ENCODE measurements around the gene TYROBP.
"Not testable (repeated sequence)": the region's sequence is repeated elsewhere in the genome, so short reads cannot be mapped to it uniquely, and the experiment has no call there.

The TYROBP gene

GRCh38 chr19:35915443-35915842 lies 7.3 kb upstream of the TYROBP start:
- TF ChIP-seq POLR2A (IDR thresholded peaks at IDR 0.05; ENCODE audit: low read depth, low read length): no peak
- DNase-seq (ENCODE audit: insufficient read length, low spot score): no peak
- FAIRE-seq: no peak

GRCh38 chr19:35913589-35913988 lies 5.5 kb upstream of the TYROBP start:
- DNase-seq (ENCODE audit: insufficient read length, low spot score) (no peak), FAIRE-seq (no peak)
- no peak for TF ChIP-seq POLR2A (IDR thresholded peaks at IDR 0.05; ENCODE audit: low read depth, low read length)

GRCh38 chr19:35911790-35912189 lies 3.7 kb upstream of the TYROBP start:
- no peak for DNase-seq (ENCODE audit: insufficient read length, low spot score)
- no peak for TF ChIP-seq POLR2A (IDR thresholded peaks at IDR 0.05; ENCODE audit: low read depth, low read length)
- no peak for FAIRE-seq

GRCh38 chr19:35911173-35911572 lies 3.1 kb upstream of the TYROBP start:
- FAIRE-seq (no peak), DNase-seq (ENCODE audit: insufficient read length, low spot score) (no peak)
- TF ChIP-seq POLR2A (IDR thresholded peaks at IDR 0.05; ENCODE audit: low read depth, low read length): no peak

- not testable (repeated sequence) for FAIRE-seq
These were observed 2.3 kb upstream of the TYROBP start for GRCh38 chr19:35910355-35910754.

GRCh38 chr19:35909684-35910035 lies 1.6 kb upstream of the TYROBP start:
- no peak for TF ChIP-seq POLR2A (IDR thresholded peaks at IDR 0.05; ENCODE audit: low read depth, low read length)
- no peak for DNase-seq (ENCODE audit: insufficient read length, low spot score)
- FAIRE-seq: no peak

More at GRCh38 chr19:35910355-35910754, 2.3 kb upstream of the TYROBP start:
- DNase-seq (ENCODE audit: insufficient read length, low spot score): not testable (repeated sequence)

GRCh38 chr19:35908973-35909683 lies 1.0 kb upstream of the TYROBP start:
- TF ChIP-seq POLR2A (IDR thresholded peaks at IDR 0.05; ENCODE audit: low read depth, low read length): no peak
- DNase-seq (ENCODE audit: insufficient read length, low spot score): no peak

GRCh38 chr19:35907377-35907745 lies 734 bp downstream of the TYROBP start:
- DNase-seq (ENCODE audit: insufficient read length, low spot score) (no peak), FAIRE-seq (no peak)
- TF ChIP-seq POLR2A (IDR thresholded peaks at IDR 0.05; ENCODE audit: low read depth, low read length): no peak

More at GRCh38 chr19:35908973-35909683, 1.0 kb upstream of the TYROBP start:
- no peak for FAIRE-seq

- FAIRE-seq: no peak
- DNase-seq (ENCODE audit: insufficient read length, low spot score): no peak
- no peak for TF ChIP-seq POLR2A (IDR thresholded peaks at IDR 0.05; ENCODE audit: low read depth, low read length)
These were observed 2.8 kb downstream of the TYROBP start for GRCh38 chr19:35905178-35905727.

GRCh38 chr19:35904311-35905068 lies 3.6 kb downstream of the TYROBP start:
- no peak for DNase-seq (ENCODE audit: insufficient read length, low spot score)
- no peak for FAIRE-seq
- TF ChIP-seq POLR2A (IDR thresholded peaks at IDR 0.05; ENCODE audit: low read depth, low read length): no peak

- peak; percentile 68 for DNase-seq (ENCODE audit: insufficient read length, low spot score)
These were observed 4.4 kb downstream of the TYROBP start for GRCh38 chr19:35903550-35904179.

GRCh38 chr19:35902870-35903475 lies 5.1 kb downstream of the TYROBP start:
- TF ChIP-seq POLR2A (IDR thresholded peaks at IDR 0.05; ENCODE audit: low read depth, low read length): no peak
- FAIRE-seq (no peak), DNase-seq (ENCODE audit: insufficient read length, low spot score) (no peak)

More at GRCh38 chr19:35903550-35904179, 4.4 kb downstream of the TYROBP start:
- FAIRE-seq: no peak
- TF ChIP-seq POLR2A (IDR thresholded peaks at IDR 0.05; ENCODE audit: low read depth, low read length): peak; percentile 47

GRCh38 chr19:35901854-35902661 lies 6.0 kb downstream of the TYROBP start, which contains the start of gene HCST:
HCST (plus strand) TSS chr19:35902529; CDS start chr19:35902594, 65 bp downstream.
- TF ChIP-seq POLR2A (IDR thresholded peaks at IDR 0.05; ENCODE audit: low read depth, low read length): no peak
- DNase-seq (ENCODE audit: insufficient read length, low spot score) (peak; percentile 56), FAIRE-seq (peak; percentile 52)

Data from H54 (cell line).